ENCODE results near the gene RPH3AL.

Gene RPH3AL

DNA sequence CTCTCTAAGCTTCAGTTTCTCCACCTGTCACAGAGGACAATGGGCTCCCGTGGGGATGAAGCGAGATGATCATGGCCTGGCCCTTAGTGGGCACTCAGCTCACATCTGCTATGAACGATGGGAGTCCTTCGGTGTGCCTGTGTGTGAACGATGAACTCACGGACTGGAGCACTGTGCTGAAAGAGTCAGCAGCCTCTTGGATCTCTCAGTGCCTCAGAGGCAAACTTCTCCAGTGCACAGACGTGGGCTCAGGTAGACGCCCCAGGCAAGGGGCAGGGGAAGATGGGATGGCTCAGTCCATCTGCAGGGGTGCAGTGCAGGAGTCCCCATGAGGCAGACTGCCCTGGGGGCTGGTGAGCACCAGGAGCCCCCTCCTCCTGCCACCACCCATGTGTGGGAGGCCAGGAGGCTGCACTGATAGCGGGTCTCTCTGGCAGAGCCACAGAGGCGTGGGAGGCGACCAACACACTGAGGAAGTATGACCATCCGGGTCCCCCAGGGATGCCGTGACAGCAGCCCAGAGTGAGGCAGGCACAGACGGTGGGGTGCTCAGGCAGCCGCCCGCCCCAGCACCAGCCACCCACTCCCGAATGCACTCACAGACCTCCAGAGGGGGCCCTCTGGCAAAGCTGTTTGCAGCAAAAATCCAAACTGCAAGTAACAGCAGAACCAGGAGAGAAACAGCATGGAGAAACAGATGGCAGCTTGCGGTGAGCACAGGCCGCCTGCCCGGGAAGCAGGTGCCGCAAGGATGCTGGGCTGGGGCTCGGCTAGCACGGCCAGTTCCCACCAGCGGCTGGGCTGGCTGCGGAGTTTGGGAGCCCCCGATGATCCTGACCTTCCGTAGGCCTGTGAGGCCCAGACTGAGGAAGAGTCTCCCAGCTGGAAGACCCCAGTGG, 82.7 kb downstream of the RPH3AL start:
- TF ChIP-seq, protein P1, sequence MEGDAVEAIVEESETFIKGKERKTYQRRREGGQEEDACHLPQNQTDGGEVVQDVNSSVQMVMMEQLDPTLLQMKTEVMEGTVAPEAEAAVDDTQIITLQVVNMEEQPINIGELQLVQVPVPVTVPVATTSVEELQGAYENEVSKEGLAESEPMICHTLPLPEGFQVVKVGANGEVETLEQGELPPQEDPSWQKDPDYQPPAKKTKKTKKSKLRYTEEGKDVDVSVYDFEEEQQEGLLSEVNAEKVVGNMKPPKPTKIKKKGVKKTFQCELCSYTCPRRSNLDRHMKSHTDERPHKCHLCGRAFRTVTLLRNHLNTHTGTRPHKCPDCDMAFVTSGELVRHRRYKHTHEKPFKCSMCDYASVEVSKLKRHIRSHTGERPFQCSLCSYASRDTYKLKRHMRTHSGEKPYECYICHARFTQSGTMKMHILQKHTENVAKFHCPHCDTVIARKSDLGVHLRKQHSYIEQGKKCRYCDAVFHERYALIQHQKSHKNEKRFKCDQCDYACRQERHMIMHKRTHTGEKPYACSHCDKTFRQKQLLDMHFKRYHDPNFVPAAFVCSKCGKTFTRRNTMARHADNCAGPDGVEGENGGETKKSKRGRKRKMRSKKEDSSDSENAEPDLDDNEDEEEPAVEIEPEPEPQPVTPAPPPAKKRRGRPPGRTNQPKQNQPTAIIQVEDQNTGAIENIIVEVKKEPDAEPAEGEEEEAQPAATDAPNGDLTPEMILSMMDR (IDR thresholded peaks at IDR 0.05; ENCODE audit: control insufficient read depth, extremely low read depth, insufficient read depth) = no peak
- H3K4me3 ChIP-seq (ENCODE audit: low read depth, low read length) = no peak overlapping the region
- no peak for DNase-seq (ENCODE audit: low read depth)

DNA sequence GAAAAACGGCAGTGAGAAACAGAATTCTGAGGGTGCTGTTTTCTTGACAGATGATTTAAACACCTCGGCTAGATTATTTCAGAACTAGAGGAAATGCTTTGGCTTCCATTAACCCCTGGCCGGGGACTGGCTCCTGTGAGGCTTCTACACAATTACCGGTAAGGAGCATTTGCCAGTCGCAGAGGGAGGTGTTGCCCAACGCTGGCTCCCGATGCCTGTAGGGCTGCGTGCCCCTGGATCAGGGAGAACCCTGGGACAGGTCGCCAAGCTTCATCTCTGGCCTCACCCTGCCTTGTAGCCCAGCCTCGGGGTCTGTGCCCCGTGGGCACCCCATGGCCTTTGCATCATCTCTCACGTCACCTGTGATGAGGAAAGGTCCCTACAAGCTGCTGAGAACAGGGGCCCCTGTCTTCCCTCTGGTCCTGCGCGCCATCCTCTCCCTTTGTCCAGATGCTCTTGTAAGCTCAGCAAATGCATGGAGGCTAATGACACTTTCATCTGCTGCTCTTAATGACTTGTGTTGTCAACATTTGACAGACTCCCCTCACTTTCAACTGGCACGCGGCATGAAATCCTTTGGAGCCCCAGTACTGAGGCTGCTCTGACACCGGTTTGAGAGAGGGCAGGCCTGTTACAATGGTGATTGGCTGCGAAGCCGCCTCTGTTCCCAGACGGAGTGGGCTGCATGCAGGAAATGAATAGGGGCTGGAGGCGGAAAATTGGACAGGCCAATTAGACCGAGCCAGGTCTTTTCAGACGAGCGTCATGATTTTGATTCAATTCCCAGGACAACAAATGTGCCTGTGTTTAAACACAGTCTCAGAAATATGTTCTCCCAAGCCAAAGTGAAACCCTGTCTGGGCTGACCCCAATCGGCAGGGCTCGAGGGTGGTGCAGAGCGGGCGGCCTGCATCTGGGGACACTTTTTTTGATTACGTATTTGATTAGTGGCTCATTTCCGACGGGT, 85.6 kb downstream of the RPH3AL start:
- TF ChIP-seq, protein P1 (IDR thresholded peaks at IDR 0.05; ENCODE audit: control insufficient read depth, extremely low read depth, insufficient read depth) = no peak
- no peak overlapping the region for H3K4me3 ChIP-seq (ENCODE audit: low read depth, low read length)
- DNase-seq (ENCODE audit: low read depth) = no peak

GRCh38 chr17:266219-266618, 86.4 kb downstream of the RPH3AL start:
- H3K4me3 ChIP-seq (ENCODE audit: low read depth, low read length) = no peak overlapping the region
- DNase-seq (ENCODE audit: low read depth) = no peak
- TF ChIP-seq, protein P1 (IDR thresholded peaks at IDR 0.05; ENCODE audit: control insufficient read depth, extremely low read depth, insufficient read depth) = no peak

DNA sequence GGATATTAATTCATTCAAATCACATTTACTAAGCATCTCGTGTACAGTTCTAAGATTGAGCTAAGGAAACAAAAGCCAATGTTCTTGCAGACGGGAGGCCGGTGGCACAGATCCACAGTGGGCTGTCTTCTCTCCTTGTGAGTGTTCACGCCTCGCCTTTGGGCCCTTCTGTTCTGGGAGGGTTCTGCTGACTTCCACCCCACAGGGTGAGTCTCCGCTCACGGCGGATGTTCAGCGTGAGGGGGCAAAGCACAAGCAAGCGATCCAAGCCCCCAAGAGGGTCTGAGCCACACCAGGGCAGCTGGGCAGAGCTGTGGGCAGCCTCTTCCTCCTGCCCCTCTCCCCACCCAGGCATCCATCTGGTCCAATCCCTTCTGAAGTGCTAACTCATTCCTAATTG, 86.9 kb downstream of the RPH3AL start:
- DNase-seq (ENCODE audit: low read depth) = no peak
- TF ChIP-seq, protein P1 (IDR thresholded peaks at IDR 0.05; ENCODE audit: control insufficient read depth, extremely low read depth, insufficient read depth) = no peak

GRCh38 chr17:263773-264172, 88.8 kb downstream of the RPH3AL start:
- TF ChIP-seq, protein P1 (IDR thresholded peaks at IDR 0.05; ENCODE audit: control insufficient read depth, extremely low read depth, insufficient read depth) = no peak
- no peak overlapping the region for H3K4me3 ChIP-seq (ENCODE audit: low read depth, low read length)
- DNase-seq (ENCODE audit: low read depth) = no peak

More for the DNA sequence above, 86.9 kb downstream of the RPH3AL start:
- H3K4me3 ChIP-seq (ENCODE audit: low read depth, low read length) = no peak overlapping the region

DNA sequence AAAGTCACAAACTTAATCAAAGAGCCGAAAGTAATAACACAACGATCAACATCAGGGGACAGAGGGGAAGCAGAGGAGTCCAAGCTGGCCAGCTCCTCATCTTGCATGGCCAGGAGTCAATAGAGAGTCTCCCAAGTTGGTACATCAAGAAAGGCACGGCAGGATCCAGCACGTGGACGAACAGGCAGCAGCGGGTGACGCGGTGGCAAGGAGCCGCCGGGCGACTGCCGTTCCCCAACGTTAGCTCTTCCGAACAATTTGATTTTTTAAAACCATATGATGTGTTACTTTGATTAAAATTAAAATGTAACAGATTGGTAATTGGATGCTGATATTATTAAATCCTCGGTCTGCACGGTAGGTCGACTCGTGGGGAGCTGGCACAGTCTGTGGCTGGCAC, 89.3 kb downstream of the RPH3AL start:
- TF ChIP-seq, protein P1 (IDR thresholded peaks at IDR 0.05; ENCODE audit: control insufficient read depth, extremely low read depth, insufficient read depth) = no peak
- DNase-seq (ENCODE audit: low read depth) = no peak

More for the DNA sequence above, 89.3 kb downstream of the RPH3AL start:
- H3K4me3 ChIP-seq (ENCODE audit: low read depth, low read length) = no peak overlapping the region
